GM18508 (cell line): Measurements from ENCODE around the gene C2orf15.
"Not testable (repeated sequence)": the region's sequence is repeated elsewhere in the genome, so short reads cannot be mapped to it uniquely, and the experiment has no call there.

Experiments
- ATAC-seq: cut with Tn5 transposase; IDR thresholded peaks from one replicate; pipeline ENCODE4 v1.9.1; 2021; ENCODE audit warnings: moderate number of reproducible peaks; ENCODE audit not compliant: insufficient read depth, unreplicated experiment

C2orf15 gene

DNA sequence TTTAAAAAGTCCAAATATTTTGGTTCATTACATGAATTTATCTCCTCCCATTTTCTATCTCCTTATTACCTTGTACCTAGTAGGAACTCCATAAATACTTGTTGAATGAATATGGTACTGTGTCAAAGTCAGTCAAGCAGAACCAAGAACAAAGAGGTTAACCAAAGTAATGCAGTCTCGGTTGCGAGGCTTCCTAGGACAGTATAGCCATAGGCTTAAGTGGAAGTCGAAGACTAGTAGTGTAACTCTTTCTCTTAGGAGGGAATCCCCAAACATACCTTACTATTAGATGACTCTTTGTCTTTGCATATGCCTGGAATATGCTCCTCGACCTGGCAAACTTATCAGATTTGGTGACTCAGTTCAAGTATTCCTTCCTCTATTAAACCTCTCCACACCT lies 18.1 kb downstream of the C2orf15 start:
- ATAC-seq = no peak

DNA sequence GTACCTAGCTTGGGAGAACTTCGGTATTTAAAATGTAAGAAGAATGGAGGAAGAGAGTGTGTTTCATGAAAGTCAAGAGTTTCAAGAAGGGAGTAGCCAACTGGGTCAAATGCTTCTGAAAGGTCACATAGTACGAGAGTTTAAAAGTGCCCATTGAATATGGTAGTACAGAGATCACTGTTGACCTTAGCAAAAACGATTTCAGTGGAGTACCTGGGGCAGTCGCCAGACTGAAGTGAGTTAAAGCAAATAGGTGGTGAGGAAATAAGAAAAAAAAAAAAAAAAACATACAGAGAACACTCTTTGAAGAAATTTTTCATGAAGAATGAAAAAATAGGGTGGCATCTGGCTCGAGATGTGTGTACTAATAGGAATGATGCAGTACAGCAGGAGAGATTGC lies 24.7 kb downstream of the C2orf15 start:
- no peak for ATAC-seq

DNA sequence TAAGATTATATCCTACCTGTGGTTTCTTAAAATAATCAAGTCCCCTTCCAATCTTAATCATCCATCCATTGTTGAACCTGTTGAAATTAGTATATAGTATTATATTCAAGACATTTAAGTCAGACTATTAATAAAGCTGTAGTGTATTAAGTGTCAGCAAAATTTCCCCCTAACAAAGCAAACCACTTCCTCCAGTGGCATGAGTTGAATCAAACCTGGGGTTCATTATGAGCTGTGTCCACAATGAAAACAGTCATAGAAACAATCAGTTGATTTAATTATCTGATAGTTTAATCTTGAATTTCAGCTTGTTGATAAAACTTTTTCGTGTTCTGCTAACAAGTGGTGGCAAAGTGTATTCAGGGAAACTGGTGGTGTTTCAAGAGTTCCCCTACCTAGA lies 28.0 kb downstream of the C2orf15 start:
- no peak for ATAC-seq

DNA sequence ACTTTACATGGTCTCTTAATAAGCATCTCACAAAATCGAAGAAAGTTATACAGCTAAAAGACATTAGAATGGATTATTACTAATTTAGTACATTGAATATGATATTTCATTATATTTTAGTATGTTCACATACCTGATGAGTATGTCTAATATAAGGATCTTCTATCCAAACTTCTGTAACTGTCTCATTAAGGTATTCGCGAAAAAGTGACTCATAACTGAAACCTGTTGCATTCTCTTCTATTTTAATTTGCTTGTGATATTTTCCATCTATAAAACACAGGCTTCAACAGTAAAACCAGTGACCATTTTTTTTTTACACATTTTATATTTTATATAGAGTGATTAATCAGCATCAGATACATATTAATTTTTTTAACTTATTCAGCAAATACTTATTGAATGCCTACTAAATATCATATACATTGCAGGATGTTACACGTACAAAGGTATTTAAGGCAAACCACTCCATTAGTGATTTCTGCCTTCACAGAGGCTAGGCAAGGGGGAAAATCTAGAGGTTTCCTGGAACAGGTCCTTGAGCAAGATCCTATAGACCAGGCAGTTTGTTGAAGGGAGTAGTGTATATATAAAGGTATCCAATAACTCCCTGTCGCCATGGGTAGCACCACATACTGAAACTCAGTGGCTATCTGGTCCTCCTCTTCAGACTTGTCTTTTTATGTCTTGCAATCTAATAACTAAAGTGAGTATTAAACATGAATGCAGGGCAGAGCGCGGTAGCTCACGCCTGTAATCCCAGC lies 30.1 kb downstream of the C2orf15 start:
- ATAC-seq = no peak

DNA sequence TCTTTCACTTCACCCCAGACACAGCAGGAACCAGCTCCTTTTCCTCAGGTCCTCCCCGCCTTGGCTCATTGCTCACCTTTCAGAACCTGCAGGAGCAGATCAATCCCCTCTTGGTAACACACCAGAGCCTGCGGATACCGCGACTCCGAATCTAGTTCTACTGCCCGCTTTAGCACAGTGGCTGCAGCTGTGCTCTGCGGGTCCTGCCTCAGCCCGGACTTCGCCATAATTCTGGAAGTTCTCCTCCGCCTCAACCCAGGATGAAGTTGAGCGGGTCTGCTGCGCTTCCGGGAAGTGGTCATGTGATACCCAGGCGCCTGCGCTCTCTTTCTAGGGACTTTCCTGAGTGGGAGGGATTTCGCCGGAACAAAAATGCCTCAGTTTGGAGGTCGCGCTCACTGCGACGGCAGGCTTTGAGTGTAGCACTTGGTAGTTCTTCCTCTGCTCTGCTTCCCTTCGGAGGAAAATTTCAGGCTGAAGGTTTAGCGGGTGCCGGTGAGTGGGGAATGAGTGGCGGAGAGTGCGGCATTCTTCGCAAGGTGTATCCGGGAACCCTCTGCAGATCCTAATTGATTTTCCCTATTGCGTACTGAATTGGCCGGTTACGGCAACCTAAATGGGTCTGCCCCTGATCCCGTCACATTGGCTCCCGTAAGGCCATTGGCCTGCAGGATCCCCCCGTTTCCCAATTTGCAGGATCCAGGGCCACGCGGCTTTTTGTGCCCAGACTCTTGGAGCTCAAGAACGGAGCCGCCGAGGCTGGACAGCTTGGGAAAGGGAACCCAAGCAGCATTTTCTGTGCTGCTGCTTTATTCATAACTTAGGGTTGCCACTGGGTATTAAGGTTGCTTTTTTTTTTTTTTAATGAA lies 39.5 kb downstream of the C2orf15 start, which contains the start of the genes MITD1 and MRPL30:
Gene MITD1 (minus strand): TSS at position 304 of the 869 bp plus-strand sequence. CDS start 77 bp downstream, at position 227.
Gene MRPL30 (plus strand): TSS at position 430 of the 869 bp plus-strand sequence. CDS start 5,020 bp downstream, outside the sequence.
- peak; percentile 88 for ATAC-seq

DNA sequence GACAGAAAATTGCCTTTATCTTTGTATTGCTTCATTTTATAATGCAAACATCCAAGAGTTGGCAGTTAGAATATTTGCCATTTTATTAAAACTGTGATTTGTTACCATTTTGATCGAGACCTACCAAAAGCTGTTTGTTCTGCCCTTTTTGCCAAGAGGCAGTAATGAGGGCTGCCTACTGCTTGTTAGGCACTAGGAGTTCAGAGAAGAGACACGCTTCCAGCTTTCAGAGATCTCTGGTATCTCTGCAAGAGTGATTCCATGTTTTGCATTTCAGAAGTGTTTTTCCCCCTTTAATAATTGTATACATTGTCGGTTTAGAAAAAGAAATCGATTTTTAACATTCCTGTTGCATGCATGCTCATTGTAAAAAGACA lies 40.1 kb downstream of the C2orf15 start:
- no peak for ATAC-seq

DNA sequence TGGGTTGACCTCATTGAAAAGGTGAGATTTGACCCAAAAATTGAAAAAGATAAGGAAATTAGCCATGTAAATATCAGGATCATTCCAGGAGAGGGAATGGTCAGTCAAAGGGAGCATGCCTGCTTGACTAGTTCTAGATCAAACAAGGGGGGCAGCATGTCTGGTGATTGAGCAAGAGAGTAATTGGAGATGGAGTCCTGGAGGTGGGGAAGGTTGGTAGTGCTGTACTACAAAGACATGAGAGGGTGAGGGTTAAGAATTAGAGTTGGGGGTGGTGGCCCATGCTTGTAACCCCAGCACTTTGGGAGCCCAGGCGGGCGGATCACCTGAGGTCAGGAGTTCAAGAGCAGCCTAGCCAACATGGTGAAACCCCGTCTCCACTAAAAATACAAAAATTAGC lies 41.5 kb downstream of the C2orf15 start:
- ATAC-seq = no peak

DNA sequence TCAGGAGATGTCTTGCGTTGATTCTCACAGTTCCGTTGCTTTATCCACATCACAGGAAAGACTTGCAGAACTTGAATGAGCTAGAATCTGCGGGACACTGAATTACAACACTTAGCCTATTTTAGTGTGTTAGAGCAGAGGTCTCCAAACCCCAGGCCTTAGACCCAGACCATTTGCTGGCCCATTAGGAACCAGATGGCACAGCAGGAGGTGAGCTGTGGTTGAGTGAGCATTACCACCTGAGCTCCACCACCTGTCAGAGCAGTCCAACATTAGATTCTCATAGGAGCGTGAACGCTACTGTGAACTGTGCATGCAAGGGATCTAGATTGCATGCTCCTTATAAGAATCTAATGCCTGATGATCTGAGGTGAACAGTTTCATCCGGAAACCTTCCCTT lies 43.3 kb downstream of the C2orf15 start:
- no peak for ATAC-seq

DNA sequence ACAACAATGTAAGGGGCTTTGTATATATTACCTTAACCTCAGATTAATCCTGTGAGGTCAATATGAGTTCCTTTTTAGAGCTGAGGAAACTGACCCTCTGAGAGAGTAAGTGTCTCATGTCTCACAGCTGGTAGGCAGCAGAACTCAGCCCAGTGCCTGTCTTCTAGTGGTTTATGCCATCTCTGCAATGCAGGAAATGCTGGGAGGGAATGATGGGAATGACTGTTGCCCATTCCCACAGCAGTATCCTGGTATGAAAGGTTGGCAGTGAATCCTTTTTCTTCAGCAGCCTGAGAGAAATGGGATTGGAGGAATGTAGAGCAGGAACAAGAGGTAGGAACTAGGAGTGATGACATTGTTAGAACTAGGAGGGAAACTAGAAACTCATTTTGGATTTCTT lies 45.5 kb downstream of the C2orf15 start:
- ATAC-seq = no peak

DNA sequence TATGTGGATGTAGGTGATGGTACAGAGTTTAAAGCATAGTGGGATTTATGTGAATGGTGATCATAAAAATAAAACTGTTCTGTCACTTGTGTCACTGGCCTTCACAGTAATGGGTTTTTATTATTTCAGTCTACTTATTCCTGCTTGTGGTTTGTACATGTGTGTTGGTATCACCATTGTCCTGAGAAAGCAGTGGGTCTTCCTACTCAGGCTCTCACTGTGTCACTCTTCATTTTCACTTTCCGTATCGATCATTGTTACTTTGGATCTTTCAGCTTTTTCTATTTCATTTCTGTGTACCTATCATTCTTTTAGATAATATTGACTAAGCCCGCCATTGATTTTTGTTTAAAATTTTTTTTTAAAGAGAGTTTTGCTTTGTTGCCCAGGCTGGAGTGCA lies 46.9 kb downstream of the C2orf15 start:
- no peak for ATAC-seq

DNA sequence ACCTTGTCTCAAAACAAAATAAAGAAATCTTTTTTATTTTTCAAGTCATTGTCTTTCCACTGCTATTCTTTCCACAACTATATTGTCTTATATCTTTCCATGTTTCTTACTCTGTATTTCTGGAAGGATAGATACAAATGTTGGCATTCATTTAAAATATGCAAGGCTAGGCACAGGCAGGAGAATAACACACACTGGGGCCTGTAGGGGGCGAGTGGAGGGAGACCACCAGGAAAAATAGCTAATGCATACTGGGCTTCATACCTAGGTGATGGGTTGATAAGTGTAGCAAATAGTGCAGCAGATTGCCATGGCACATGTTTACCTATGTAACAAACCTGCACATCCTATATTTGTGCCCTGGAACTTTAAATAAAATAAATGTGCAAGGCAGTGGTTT lies 49.0 kb downstream of the C2orf15 start:
- ATAC-seq = no peak

DNA sequence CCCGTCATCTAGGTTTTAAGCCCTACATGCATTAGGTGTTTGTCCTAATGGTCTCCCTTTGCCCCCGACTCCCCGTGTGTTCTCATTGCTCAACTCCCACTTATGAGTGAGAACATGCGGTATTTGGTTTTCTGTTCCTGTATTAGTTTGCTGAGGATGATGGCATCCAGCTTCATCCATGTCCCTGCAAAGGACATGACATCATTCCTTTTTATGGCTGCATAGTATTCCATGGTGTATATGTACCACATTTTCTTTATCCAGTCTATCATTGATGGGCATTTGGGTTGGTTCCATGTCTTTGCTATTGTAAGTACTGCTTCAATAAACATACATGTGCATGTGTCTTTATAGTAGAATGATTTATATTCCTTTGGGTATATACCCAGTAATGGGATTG lies 50.9 kb downstream of the C2orf15 start:
- not testable (repeated sequence) for ATAC-seq

DNA sequence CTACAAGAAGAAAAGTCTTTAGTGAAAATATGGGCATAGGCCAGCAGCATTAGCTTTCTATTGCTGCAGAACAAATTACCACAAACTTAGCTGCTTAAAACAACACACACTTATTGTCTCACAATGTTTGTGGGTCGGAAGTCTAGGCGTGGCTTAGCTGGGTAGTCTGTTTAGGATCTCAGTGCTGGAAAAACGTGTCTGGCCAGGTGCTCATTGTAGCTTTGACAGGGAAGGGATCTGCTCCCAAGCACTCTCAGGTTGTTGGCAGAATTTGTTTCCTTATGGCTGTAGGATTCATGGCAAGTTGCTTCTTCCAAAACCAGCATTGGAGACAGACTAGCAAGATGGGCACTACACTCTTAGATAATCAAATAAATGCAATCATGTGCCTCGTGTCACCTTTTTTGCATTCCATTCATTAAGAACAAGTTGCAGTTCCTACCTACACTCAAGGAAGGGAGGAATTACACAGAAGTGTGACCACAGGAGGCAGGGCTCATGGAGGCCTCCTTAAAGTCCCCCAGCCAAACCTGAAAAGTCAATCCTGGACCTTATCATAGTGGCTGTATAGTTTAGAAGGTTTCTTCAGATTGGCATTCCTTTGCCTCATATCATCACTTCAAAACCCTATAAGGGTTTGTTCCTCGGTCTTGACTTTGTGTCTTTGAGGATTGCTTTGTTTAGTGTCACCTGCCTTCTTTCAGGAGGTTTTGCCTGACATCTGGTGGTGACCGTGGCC lies 56.8 kb downstream of the C2orf15 start:
- no peak for ATAC-seq

DNA sequence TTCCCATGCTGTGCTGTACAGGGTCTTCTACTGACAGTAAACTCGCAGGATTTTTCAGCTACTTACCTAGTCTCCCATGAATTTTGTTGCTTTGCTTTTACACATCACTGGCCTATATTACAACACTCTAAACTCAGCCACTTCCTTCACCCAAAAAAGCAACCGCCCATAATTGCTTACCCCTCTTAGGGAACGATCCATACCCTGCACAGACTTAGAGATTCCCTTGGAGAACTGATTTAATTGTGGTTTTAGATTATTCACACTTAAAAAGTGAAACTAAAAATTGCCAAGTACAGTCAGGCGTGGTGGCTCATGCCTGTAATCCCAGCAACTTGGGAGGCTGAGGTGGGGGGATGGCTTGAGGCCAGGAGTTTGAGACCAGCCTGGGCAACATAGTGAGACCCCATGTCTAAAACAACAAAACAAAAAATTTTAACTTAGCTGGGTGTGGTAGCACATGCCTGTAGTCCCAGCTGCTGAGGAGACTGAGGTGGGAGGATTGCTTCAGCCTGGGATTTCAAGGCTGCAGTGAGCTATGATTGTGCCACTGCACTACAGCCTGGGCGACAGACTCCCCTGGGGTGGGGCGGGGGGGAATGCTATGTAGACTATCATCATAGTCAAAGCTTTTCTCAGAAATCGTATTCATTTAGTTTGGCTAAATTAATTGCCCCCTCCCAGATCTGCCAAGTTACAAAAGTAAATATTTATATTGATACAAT lies 58.7 kb downstream of the C2orf15 start:
- ATAC-seq = no peak
